COLO668 (cell line): ENCODE results near the gene SNRPD3.
A peak's percentile ranks its signal among the peaks of the same experiment; 100 is the strongest.
"Not testable (repeated sequence)": the region's sequence is repeated elsewhere in the genome, so short reads cannot be mapped to it uniquely, and the experiment has no call there.

Source experiments
- DNase-seq: peaks from one replicate; lab custom pipeline; 2025; ENCODE audit not compliant: unreplicated experiment; lab: John Stamatoyannopoulos, UW

Gene SNRPD3

DNA sequence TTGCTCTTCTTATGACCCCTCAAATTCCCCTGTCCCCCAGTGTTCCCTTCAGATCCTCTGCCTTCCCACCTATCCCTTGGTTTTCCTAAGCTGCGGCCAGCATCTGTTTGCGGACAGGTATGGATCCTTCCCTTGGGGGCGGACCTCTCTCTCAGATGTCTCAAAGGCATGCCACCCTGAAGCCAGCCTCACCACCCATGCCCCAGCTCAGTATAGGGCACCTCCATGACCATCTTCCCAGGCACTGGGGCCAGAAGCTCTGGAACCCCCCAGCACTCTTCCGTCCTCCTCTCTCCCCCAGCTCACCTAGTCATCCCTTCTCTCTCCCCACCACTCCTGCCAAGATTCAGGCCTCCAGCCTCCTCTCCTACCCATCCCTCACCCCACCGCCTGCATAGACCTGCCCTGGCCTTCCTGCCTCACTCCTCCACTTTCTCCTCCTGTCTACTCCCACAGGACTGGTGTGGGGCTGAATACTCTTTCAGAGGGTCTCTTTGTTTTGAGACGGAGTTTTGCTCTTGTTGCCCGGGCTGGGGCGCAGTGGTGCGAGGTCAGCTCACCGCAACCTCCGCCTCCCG is 34.9 kb downstream of the SNRPD3 start:
- no peak for DNase-seq

DNA sequence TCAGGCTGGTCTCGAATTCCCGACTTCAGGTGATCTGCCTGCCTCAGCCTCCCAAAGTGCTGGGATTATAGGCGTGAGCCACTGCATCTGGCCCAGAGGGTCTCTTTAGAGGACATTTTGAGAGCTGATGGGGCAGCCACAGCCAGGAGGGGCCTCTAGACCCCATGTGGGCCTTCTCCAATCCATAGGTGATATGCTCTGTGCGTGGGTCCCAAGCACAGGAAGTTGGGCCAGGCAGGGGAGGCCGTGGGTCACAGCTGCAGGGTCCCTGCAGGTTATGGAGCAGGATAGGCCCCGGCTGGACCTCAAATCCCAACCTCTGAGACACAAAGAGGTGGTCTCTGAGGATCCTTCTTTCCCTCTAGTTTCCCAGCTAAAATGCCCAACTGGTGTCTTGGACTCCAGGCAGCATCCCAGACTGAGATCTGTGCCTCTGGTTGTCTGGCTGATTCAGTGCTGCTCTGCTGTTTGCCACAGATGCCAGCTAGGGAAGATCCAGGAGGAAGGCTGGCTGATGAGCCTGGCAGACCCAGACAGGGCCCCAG is 35.6 kb downstream of the SNRPD3 start:
- DNase-seq = no peak

DNA sequence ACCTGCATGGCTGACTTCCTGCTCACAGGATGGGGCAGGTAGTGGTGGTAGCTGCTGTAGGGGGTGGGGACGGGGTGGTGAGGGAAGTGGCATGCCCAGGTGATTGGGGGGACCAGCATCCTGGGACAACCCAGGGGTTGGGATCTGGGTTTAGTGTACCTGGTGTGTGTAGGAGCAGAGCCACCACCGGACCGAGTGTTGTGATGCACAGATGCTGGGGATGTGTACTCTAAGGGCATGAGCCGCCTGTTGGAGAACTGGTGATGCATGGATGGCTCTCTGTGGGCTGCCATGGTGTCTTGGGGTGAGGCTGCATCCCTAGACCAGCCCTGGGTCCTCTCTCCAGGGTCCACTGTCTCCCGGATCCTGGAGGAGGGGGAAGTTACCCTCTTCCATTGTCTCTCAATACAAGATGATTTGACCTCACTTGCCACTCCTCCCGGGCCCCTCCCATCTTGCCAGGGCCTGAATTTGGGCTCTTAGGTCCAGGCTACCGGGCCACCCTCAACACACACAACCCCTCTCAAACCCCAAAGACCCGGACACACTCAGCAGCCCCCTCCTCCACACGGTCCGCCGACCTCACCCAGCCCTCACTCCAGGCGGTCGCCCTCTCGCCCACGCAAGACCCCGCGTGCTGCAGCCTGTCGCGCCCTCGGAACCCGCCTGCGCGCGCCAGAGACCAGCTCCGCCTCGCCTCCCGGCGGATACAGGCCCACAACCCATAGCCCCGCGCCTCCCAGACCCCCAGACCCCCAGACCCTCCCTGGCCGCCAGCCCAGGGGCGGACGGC is 36.5 kb downstream of the SNRPD3 start:
- no peak for DNase-seq

DNA sequence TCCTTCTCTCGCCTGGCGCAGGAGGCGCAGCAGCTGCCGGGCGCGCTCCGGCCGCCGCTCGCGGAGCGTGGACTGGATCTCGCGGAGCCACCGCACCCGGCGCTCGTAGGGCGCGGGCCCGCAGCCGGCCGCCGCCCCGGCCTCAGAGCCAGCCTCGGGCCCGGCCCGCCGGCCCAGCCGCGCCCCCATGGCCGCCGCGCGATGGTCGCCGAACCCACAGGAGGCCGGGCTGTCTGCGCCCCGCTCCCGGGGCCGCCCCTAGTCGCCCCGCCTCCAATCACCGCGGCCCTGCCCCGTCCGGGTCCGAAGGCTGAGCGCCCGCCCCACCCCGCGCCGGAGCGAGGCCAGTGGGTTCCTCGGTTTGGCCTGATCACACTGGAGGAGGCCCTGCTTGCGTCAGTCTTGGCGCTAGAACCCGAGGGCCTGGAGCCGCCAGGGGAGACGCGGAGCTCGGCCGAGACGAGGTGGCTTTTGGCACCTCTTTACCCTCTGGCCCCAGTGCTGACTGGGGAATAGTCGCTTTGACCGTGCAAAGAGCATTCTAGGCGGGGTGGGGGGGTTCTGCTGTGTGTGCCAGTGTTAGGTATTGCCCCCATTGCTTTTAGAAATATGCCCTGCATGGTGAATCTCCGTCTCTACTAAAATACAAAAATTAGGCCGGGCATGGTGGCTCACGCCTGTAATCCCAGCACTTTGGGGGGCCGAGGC is 37.2 kb downstream of the SNRPD3 start, which contains the start of gene LRRC75B:
TSS of gene LRRC75B (minus strand) at position 223 of the 708 bp plus-strand sequence. CDS start at position 189, 34 bp downstream.
- DNase-seq = peak; percentile 64

DNA sequence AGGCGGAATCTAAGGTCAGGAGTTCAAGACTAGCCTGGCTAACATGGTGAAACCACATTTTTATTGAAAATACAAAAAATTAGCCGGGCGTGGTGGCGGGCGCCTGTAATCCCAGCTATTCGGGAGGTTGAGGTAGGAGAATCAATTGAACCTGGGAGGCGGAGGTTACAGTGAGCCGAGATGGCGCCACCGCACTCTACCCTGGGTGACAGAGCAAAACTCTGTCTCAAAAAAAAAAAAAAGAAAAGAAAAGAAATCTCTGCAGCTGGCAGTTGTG is 37.7 kb downstream of the SNRPD3 start:
- DNase-seq = not testable (repeated sequence)

DNA sequence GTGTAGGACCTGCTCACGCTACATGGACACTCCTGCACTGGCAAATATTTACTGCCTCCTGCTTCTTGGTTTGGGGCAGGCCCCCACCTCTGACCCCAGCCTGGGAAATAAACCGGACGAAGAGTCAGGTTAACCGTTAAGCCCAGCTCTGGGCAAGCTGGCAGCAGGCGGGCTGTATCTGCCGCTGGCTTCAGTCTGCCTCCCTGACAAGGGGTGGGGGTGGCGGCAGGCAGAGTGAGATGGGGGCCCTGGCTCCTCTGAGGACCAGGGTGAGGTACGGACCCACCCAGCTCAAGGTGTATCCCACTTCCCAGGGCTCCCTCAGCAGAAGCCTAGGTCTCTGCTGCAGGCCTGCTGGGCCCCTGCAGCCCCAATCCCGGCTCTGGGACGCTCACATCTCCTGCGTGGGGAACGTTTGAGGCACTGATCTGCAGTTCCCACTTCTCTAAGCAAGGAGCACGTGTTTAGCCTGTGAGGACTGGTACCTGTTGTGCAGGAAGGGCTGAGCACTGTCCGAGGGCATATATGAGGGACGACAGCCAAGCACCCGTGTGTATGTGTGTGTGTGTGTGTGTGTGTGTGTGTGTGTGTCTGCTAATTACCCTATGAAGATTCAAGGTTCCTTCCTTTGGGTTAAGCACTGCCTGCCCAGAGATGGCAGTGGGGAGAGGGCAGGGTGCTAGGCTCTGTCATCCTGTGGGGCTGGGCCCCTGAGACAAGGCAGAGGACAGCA is 38.2 kb downstream of the SNRPD3 start:
- DNase-seq = no peak

DNA sequence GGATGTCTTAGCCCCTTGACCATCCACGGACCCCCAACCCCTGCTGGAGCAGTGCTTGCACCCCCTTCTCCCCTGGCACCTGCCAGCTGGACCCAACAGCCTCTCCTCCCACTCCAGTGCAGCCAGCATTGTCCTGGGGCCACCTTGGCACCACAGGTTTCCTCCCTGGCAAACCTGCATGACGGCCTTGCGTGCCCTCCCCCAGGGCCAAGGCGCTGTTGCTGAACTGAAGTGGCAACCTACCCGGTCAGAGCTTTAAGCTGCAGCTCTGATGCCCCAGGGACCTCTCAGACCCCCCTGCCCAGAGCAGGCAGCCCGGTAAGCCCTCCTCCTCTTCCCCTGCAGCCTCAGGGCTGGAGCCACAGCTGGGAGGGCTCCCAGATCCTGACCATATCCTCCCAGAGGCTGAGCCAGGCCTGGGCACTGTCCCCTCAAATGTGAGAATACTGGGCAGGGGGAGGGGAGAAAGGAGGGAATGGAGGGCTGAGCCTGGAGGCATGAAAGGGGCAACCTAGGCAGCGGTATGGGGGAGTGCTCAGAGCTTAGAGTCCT is 38.8 kb downstream of the SNRPD3 start:
- no peak for DNase-seq

DNA sequence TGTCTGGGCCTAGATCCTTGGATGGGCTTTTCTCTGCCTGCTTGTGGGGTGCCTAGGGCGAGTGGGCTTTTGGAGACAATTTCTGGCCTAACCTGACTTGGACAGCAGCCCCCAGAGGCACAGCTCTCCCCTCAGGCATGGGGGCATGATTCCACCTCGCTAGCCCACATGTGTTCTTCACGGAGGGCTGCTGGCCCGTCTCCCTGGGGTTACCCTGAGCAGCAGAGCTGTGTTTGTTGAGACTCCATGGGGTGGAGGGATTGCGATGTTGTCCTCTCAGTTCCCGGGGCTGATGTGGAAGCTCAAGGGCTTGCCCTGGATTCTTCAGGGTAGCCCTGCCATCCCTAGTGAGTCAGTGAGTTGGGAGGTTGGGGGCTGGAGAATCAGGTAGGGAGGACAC is 39.4 kb downstream of the SNRPD3 start:
- no peak for DNase-seq

DNA sequence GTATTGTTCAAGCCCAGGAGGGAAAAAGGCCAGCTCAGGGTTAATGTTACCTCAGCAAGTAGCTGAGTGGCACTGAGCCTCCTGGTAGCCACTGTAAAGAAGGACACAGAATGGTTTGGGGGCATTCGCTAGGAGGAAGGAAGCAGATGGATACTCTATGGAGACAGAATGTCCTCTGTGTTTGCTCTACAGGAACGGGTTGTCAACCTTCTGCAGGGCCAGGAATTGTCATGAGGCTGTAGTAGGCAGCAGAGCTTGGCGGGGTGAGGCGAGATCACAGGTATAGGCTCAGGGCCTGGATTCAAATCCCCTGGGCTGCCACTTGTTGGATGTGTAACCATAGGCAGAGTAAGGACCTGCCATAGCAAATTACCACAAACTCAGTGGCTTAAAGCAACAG is 40.1 kb downstream of the SNRPD3 start:
- DNase-seq = no peak

DNA sequence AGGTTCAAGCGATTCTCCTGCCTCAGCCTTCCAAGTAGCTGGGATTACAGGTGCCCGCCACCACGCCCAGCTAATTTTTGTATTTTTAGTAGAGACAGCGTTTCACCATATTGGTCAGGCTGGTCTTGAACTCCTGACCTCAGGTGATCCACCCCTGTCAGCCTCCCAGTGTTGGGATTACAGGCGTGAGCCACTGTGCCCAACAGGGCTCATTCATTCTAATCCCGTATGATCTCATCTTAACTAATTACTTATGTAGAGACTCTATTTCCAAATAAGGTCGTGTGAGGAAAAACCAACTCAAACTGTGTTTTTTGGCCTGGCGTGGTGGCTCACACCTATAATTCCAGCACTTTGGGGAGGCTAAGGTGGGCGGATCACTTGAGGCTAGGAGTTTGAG is 41.3 kb downstream of the SNRPD3 start:
- not testable (repeated sequence) for DNase-seq

DNA sequence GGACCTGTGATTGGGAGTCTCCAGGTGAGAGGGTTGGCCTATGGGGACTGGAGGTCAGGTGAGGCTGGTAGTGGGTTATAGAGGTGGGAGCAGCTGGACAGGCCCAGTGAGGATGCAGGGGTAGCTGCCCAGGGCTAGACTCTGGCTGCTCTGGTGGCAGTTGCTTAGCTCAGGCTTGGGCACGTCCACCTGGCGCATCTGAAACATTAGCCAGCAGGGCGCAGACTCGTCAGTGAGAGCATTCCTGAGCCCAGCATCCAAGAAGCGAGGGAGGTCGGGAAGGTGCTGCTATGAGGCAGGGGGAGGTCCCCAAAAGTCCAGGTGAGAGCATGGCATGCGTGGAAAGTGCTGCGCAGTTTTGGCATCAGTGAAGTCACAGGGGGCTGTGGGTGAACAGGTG is 43.7 kb downstream of the SNRPD3 start:
- DNase-seq = no peak

DNA sequence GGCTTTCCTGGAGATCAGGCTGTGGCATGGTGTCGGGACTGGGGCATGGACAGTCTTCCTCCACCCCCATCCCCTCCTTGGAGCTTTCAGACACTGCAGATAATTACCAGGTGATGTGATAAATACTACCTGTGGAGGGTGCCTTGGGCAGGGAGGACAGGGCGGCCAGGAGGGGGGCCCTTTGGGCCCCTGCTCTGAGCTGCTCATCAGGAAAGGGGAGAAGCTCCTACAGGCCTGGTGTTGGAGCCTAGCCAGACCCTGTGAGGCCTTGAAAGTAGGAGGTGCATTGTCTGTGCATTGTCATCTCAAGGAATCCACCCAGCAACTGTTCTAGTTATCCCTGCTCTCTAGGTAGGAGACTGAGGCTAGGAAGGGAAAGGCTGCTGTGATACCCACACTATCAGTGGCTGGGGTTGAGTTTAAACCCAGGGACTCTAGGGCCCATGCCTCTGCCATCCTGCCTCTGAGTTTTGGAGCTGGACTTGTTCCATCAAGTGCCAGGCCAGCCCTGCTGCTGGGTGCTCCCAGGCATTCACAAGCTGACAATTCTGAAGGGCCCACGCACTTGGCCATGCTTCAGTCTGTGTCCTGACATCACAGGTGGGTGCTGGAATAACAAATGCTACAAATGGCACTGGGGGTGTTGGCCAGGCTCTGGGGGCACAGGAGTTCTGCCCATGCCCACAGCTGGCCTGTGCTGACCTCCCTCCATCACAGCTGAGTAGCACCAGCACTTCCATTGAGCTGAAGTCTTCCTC is 44.3 kb downstream of the SNRPD3 start:
- not testable (repeated sequence) for DNase-seq

DNA sequence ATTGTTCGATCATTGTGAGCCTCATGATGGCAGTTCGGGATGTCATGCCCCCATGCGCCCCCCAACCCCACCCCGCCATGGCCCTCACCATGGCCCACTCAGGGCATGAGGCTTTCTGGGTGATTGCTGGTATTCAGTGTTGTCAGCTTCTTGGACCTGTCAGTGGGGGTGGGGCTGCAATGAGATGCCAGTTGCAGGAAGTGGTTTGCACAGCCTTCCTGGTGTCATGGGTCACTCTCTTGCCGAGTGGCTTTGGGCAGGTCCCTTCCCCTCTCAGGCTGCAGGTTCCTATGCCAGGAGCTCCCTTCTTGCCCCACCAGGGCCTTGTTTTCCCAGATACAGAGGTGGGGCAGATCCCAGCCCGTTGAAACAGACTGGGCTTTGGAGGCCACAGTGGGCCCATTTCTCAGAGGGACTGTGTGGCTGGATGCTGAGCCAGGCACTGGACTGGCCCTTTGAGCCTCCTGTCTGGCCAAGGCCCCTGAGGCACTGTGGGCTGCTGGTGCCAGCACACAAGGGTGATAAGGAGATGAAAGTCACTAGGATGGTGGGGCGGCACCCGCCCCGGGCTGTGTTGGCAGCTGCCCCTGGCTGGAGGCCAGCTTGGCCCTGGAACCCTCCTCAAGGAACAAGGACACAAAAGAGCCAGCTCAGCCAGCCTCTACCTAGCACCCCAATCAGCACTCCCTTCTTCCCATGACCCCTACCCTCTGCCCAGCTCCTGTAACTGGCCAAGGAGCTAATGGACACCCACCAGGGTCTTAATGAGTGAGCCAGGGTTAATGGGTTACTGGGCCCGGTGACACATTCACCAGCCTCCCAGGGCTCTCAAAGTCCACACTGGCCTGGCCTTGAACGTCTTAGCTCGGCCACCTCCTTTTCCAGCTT is 45.7 kb downstream of the SNRPD3 start:
- DNase-seq = peak; percentile 26

DNA sequence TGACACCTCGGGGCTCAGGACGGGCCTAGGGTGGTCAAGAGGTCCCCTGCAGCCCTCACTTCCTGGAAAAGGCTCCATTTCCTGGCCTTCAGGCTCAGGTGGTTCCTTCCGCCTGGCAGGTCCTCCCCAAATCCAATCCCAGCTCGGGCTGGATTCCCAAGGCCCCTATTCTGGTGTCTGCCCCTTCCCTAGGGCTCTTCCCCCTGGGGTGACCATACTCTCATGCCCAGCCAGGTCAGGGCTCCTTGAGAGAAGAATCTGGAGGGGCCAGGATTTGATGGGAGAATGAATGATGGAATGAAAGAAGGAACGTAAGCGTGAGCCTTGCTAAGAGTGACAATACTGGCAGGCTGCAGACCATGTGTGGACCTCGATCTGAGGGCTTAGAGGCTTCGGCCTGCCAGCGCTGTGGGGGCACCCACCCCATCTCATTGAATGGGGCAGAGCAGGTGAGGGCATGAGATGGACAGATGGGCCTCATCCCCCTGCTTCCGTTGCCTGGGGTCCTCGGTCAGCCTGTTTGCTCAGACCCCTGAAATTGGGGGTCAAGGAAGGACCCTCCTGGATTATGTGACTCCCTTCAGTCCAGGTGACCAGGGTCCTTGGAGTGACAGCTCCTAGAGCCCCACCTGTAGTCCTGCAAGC is 46.4 kb downstream of the SNRPD3 start:
- DNase-seq = not testable (repeated sequence)

DNA sequence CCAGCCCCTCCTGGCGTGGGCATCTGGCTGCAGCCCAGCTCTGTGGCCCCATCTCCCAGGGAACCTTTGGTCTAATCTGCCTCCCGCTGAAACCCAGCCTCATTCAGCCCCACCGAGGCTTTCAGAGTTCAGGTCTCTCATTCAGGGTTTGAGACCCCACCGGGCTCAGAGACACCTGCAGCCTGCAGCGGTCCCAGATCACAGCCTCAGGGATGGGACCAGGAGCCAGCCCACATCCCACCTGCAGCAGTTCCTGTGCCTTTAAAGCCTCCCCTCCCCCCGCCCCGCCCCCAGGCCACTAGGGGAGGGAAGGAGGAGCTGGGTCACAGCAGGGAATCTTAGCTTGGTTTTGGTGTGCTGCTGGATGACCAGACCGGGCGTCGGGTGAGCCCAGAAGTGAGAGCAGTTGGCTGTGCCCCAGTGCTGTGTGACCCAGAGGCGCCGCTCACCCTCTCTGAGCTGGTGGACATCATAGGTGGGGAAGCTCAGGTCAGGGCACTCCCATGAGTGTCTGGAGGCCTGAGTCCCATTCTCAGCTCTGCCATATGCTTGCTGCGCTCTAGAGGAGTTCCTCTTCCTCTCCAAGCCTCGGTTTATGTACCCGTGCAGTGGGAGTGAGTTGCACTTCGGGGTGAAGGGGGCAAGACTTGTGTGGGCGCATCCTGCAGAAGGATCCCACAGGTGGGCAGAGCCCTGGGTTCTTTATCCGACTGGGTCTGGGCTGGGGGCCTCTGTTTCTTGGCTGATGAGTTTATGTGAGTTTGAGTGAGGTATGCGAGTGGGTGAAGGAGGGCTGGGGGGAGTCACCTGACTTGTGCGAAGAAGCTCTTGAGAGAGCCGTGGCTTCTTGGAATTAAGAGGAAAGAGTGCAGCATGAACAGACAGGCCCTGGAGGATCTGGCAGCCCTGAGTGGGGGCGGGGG is 47.3 kb downstream of the SNRPD3 start, which contains the start of gene GGT1:
TSS of gene GGT1 (plus strand) at position 347 of the 923 bp plus-strand sequence. CDS start 7,889 bp downstream, outside the sequence.
- DNase-seq = not testable (repeated sequence)

DNA sequence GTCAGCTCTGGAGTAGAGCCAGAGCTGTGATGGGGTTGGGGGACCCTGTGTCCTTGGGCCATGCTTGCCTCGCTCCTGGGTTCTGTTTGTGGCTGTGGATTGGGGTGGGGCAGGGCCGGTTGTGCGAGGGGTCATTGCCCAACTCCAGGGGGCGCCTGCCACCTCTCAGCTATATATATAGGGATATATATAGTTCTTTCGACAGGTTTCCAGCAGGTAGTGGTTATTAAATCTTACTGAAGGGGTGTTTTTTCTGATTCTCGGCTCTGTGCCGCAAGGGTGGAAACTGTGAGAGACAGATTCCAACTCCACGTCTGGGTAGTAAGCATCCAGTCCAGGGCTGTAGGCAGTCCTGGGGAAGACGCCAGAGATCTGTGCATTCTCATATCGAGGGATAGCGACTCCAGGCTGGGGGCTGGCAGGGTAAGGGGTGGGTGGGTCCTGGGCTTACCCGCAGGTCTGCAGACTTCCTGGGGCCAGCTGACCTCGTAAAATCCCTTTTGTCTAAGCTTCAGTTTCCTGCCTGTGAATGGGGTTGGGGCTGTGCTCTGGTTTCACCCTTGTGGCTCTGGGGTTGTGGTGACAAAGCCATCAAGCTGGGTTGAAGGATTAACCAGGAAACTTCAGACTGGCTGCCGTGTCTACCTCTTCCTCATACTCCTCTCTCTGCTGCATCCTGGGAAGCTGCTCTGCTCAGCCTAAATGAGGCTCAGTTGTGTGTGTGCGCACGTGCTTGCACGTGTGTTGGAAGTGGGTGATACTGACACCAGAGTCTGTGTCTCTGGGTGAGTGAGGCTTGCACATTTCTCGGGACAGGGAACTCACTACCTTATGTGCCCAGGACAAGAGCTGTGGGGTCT is 48.2 kb downstream of the SNRPD3 start:
- DNase-seq = not testable (repeated sequence)

DNA sequence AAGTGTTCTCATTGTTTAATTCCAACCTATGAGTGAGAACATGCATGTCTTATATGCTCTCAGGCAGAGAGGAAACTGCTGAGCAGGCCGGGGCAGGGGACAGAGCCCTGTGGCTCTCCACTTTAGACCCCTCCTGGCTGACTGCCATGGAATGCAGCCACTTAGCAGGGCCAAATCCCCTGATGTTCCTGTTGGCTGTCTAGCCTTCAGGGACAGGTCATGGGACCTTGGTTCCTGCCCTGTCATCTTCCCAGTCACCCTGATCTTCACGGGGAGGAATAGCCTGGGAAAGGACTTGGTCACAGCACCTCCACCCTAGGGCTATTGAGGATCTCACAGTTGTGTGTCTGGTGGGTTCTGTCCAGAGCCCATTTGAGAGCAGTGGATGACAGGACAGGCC is 50.5 kb downstream of the SNRPD3 start:
- DNase-seq = not testable (repeated sequence)
